ENCODE data around the gene C3orf38.
A peak's percentile ranks its signal among the peaks of the same experiment; 100 is the strongest.
"Not testable (repeated sequence)": the region's sequence is repeated elsewhere in the genome, so short reads cannot be mapped to it uniquely, and the experiment has no call there.

C3orf38 gene

GRCh38 chr3:88149509-88150362 lies at the start of gene C3orf38:
C3orf38 (plus strand) TSS chr3:88149959; CDS start chr3:88150053, 94 bp downstream.
- DNase-seq (ENCODE audit: low read depth in 2 of 2): peak; percentile 55

GRCh38 chr3:88101142-88101541 lies 48.6 kb upstream of the C3orf38 start:
- DNase-seq (ENCODE audit: low read depth in 2 of 2): no peak

GRCh38 chr3:88105325-88105724 lies 44.4 kb upstream of the C3orf38 start:
- DNase-seq (ENCODE audit: low read depth in 2 of 2): no peak

- no peak for DNase-seq (ENCODE audit: low read depth in 2 of 2)
These were observed 37.5 kb upstream of the C3orf38 start for GRCh38 chr3:88112289-88112688.

- DNase-seq (ENCODE audit: low read depth in 2 of 2): peak; percentile 7 to 26
These were observed 36.2 kb upstream of the C3orf38 start for GRCh38 chr3:88113311-88114162.

GRCh38 chr3:88114878-88115549 lies 34.7 kb upstream of the C3orf38 start:
- DNase-seq (ENCODE audit: low read depth in 2 of 2): no peak

GRCh38 chr3:88117683-88118082 lies 32.1 kb upstream of the C3orf38 start:
- DNase-seq (ENCODE audit: low read depth in 2 of 2): no peak

- DNase-seq (ENCODE audit: low read depth in 2 of 2): not testable (repeated sequence)
These were observed 31.2 kb upstream of the C3orf38 start for GRCh38 chr3:88118603-88119002.

- DNase-seq (ENCODE audit: low read depth in 2 of 2): no peak
These were observed 26.2 kb upstream of the C3orf38 start for GRCh38 chr3:88123526-88123925.

- DNase-seq (ENCODE audit: low read depth in 2 of 2): no peak
These were observed 18.1 kb upstream of the C3orf38 start for GRCh38 chr3:88131695-88132094.

- DNase-seq (ENCODE audit: low read depth in 2 of 2): no peak
These were observed 16.9 kb upstream of the C3orf38 start for GRCh38 chr3:88132894-88133293.

- no peak for DNase-seq (ENCODE audit: low read depth in 2 of 2)
These were observed 16.0 kb upstream of the C3orf38 start for GRCh38 chr3:88133711-88134263.

- no peak for DNase-seq (ENCODE audit: low read depth in 2 of 2)
These were observed 11.9 kb upstream of the C3orf38 start for GRCh38 chr3:88137836-88138235.

GRCh38 chr3:88141458-88142083 lies 8.2 kb upstream of the C3orf38 start:
- no peak for DNase-seq (ENCODE audit: low read depth in 2 of 2)

- DNase-seq (ENCODE audit: low read depth in 2 of 2): no peak
These were observed 7.6 kb upstream of the C3orf38 start for GRCh38 chr3:88142094-88142624.

- DNase-seq (ENCODE audit: low read depth in 2 of 2): no peak
These were observed 2.5 kb upstream of the C3orf38 start for GRCh38 chr3:88147261-88147660.

GRCh38 chr3:88148651-88149050 lies 1.1 kb upstream of the C3orf38 start:
- no peak for DNase-seq (ENCODE audit: low read depth in 2 of 2)

- DNase-seq (ENCODE audit: low read depth in 2 of 2): no peak
These were observed 654 bp upstream of the C3orf38 start for GRCh38 chr3:88149101-88149508.

GRCh38 chr3:88150371-88150770 lies 612 bp downstream of the C3orf38 start:
- no peak for DNase-seq (ENCODE audit: low read depth in 2 of 2)

- no peak for DNase-seq (ENCODE audit: low read depth in 2 of 2)
These were observed 1.0 kb downstream of the C3orf38 start for GRCh38 chr3:88150806-88151205.

- DNase-seq (ENCODE audit: low read depth in 2 of 2): no peak
These were observed 1.6 kb downstream of the C3orf38 start for GRCh38 chr3:88151358-88151757.

Data from stimulated activated CD8-positive, alpha-beta memory T cell treated with anti-CD3 and anti-CD28 coated beads, Interleukin-7, amount 100 ng/mL, for 1 hour (primary cell).